Bone marrow (tissue), 2 donors: ENCODE results near the gene PCDHA8.
"Not testable (repeated sequence)": the region's sequence is repeated elsewhere in the genome, so short reads cannot be mapped to it uniquely, and the experiment has no call there.

Experiments
- DNase-seq, 2 donors: peaks; one replicate each; lab custom pipeline; 2025; lab: John Stamatoyannopoulos, UW

The PCDHA8 gene

DNA sequence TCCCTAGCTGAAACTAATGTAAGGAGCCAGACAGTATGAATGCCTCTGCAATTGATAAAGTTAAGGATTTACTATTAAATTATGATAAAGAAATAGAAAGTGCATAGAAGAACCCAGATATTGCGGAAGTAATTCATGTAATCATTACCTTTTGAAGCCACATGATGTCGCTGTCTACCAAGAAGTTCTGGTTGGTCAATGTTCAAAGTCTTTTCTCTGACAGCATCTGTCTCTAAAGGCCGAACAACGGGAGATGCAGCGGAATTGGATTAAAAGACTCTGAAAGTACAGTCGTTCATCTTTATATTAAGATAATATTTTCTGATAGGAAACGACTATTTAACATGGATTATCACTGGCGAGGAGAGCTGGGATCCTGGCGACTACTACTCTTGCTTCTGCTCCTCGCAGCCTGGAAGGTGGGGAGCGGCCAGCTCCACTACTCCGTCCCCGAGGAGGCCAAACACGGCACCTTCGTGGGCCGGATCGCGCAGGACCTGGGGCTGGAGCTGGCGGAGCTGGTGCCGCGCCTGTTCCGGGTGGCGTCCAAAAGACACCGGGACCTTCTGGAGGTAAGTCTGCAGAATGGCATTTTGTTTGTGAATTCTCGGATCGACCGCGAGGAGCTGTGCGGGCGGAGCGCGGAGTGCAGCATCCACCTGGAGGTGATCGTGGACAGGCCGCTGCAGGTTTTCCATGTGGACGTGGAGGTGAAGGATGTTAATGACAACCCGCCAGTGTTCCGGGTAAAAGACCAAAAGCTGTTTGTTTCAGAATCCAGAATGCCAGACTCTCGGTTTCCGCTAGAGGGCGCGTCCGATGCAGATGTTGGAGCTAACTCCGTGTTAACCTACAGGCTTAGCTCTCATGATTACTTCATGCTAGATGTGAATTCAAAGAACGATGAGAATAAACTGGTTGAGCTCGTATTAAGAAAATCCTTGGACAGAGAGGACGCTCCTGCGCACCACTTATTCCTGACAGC lies at the start of gene PCDHA8:
Gene PCDHA8, plus strand, starts transcription at position 210 of the 985 bp plus-strand sequence. Its CDS starts 135 bp downstream, at position 345.
- DNase-seq, result no peak

DNA sequence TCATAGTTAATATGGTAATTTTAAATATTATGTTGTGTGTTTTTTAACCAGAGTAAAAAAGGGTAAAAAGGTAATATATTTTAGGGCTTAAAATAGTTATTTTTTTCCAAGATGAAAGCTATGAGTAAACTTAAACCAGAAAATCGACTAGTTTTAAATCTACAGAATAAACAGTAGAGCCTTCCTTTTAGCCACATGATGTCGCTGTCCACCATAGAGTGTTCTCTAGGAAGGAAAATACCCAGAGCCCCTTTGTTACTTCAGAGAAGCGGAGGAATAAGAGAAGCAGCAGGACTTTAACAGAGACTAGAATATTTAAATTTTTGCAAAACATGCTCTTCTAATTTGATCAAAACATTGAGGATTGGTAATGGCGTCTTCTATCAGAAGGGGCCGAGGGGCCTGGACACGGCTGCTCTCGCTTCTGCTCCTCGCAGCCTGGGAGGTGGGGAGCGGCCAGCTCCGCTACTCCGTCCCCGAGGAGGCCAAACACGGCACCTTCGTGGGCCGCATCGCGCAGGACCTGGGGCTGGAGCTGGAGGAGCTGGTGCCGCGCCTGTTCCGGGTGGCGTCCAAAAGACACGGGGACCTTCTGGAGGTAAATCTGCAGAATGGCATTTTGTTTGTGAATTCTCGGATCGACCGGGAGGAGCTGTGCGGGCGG lies 46.3 kb upstream of the PCDHA8 start, which contains the start of gene PCDHA2:
Gene PCDHA2, plus strand, starts transcription at position 258 of the 664 bp plus-strand sequence.
- no peak for DNase-seq

DNA sequence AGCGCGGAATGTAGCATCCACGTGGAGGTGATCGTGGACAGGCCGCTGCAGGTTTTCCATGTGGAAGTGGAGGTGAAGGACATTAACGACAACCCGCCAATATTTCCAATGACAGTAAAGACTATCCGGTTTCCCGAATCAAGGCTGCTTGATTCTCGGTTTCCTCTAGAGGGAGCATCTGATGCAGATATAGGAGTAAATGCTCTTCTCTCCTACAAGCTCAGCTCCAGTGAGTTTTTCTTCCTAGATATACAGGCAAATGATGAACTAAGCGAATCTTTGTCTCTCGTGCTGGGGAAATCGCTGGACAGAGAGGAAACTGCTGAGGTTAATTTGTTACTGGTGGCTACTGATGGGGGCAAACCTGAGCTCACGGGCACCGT lies 45.7 kb upstream of the PCDHA8 start:
- no peak for DNase-seq

DNA sequence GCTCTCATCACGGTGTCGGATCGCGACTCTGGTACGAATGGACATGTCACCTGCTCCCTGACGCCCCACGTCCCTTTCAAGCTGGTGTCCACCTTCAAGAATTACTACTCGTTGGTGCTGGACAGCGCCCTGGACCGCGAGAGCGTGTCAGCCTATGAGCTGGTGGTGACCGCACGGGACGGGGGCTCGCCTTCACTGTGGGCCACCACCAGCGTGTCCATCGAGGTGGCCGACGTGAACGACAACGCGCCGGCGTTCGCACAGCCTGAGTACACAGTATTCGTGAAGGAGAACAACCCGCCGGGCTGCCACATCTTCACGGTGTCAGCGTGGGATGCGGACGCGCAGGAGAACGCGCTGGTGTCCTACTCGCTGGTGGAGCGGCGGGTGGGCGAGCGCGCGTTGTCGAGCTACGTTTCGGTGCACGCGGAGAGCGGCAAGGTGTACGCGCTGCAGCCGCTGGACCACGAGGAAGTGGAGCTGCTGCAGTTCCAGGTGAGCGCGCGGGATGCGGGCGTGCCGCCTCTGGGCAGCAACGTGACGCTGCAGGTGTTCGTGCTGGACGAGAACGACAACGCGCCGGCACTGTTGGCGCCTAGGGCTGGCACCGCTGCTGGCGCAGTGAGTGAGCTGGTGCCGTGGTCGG lies 44.8 kb upstream of the PCDHA8 start:
- DNase-seq, result not testable (repeated sequence)

DNA sequence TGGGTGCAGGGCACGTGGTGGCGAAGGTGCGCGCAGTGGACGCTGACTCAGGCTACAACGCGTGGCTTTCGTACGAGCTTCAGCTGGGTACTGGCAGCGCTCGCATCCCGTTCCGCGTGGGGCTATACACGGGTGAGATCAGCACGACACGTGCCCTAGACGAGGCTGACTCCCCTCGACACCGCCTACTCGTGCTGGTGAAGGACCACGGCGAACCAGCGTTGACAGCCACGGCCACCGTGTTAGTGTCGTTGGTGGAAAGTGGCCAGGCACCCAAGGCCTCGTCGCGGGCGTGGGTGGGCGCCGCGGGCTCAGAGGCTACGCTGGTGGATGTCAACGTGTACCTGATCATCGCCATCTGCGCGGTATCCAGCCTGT lies 44.3 kb upstream of the PCDHA8 start:
- no peak for DNase-seq

- no peak for DNase-seq
These were observed 40.0 kb upstream of the PCDHA8 start, which contains the start of gene PCDHA3 for GRCh38 chr5:140800816-140801493. PCDHA3 (plus strand) TSS chr5:140801057.

GRCh38 chr5:140801494-140801841 lies 39.5 kb upstream of the PCDHA8 start:
- no peak for DNase-seq

- DNase-seq, result not testable (repeated sequence)
These were observed 38.6 kb upstream of the PCDHA8 start for GRCh38 chr5:140802381-140802780.

- DNase-seq, result no peak
These were observed 38.2 kb upstream of the PCDHA8 start for GRCh38 chr5:140802781-140803271.

- DNase-seq, result no peak
These were observed 33.9 kb upstream of the PCDHA8 start, which contains the start of gene PCDHA4 for GRCh38 chr5:140806834-140807775. PCDHA4 (plus strand) TSS chr5:140807068.

DNA sequence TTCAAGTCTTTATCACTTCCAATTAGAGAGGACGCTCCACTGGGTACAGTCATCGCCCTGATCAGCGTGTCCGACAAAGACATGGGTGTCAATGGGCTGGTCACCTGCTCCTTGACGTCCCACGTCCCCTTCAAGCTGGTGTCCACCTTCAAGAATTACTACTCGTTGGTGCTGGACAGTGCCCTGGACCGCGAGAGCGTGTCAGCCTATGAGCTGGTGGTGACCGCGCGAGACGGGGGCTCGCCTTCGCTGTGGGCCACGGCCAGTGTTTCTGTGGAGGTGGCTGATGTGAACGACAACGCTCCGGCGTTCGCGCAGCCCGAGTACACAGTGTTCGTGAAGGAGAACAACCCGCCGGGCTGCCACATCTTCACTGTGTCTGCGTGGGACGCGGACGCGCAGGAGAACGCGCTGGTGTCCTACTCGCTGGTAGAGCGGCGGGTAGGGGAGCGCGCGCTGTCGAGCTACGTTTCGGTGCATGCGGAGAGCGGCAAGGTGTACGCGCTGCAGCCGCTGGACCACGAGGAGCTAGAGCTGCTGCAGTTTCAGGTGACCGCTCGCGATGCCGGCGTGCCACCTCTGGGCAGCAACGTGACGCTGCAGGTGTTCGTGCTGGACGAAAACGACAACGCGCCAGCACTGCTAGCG lies 32.6 kb upstream of the PCDHA8 start:
- DNase-seq, result not testable (repeated sequence)

DNA sequence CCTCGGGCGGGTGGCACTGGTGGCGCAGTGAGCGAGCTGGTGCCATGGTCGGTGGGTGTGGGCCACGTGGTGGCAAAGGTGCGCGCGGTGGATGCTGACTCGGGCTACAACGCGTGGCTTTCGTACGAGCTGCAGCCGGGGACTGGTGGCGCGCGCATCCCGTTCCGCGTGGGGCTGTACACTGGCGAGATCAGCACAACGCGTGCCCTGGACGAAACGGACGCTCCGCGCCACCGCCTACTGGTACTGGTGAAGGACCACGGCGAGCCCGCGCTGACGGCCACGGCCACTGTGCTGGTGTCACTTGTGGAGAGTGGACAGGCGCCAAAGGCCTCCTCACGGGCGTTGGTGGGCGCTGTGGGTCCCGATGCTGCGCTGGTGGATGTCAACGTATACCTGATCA lies 32.1 kb upstream of the PCDHA8 start:
- DNase-seq, result no peak

DNA sequence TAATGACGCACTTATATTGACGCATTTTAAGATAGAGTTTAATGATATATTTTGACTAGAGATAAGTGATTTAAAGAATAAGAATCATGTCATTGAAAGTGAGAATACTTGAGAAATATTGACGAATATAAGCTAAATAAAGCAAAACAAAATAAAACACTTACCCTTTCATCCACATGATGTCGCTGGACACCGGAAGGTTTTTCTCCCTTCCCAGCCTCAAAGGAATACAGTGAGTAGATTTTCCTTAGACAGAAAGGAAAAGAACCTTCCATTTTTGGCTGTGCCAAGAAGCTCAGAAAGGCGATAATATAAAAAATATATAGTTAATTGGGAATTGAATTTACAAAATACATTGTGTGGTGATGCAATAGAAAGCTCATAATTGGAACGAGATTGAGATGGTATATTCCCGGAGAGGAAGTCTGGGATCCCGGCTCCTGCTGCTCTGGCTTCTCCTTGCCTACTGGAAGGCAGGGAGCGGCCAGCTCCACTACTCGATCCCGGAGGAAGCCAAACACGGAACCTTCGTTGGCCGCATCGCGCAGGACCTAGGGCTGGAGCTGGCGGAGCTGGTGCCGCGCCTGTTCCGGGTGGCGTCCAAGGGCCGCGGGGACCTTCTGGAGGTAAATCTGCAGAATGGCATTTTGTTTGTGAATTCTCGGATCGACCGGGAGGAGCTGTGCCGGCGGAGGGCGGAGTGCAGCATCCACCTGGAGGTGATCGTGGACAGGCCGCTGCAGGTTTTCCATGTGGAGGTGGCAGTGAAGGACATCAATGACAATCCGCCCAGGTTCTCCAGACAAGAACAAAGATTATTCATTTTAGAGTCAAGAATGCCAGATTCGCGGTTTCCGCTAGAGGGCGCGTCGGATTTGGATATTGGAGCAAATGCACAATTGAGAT lies 19.4 kb upstream of the PCDHA8 start, which contains the start of gene PCDHA5:
Gene PCDHA5, plus strand, starts transcription at position 239 of the 906 bp plus-strand sequence.
- no peak for DNase-seq

DNA sequence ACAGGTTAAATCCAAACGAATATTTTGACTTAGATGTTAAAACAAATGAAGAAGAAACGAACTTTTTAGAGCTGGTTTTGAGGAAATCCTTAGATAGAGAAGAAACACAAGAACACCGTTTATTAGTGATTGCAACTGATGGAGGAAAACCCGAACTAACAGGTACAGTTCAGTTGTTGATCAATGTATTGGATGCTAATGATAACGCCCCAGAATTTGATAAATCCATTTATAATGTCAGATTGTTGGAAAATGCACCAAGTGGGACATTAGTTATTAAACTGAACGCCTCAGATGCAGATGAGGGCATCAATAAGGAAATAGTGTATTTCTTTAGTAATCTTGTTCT lies 18.7 kb upstream of the PCDHA8 start:
- no peak for DNase-seq

DNA sequence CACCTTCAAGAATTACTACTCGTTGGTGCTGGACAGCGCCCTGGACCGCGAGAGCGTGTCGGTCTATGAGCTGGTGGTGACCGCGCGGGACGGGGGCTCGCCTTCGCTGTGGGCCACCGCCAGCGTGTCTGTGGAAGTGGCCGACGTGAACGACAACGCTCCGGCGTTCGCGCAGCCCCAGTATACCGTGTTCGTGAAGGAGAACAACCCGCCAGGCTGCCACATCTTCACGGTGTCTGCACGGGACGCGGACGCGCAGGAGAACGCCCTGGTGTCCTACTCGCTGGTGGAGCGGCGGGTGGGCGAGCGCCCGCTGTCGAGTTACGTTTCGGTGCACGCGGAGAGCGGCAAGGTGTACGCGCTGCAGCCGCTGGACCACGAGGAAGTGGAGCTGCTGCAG lies 18.0 kb upstream of the PCDHA8 start:
- DNase-seq, result not testable (repeated sequence)

DNA sequence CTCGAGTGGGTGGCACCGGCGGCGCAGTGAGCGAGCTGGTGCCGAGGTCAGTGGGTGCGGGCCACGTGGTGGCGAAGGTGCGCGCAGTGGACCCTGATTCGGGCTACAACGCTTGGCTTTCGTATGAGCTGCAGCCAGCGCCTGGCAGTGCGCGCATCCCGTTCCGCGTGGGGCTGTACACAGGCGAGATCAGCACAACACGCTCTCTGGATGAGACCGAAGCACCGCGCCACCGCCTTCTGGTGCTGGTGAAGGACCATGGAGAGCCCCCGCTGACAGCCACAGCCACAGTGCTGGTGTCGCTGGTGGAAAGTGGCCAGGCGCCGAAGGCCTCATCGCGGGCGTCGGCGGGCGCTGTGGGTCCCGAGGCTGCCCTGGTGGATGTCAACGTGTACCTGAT lies 17.5 kb upstream of the PCDHA8 start:
- DNase-seq, result no peak

DNA sequence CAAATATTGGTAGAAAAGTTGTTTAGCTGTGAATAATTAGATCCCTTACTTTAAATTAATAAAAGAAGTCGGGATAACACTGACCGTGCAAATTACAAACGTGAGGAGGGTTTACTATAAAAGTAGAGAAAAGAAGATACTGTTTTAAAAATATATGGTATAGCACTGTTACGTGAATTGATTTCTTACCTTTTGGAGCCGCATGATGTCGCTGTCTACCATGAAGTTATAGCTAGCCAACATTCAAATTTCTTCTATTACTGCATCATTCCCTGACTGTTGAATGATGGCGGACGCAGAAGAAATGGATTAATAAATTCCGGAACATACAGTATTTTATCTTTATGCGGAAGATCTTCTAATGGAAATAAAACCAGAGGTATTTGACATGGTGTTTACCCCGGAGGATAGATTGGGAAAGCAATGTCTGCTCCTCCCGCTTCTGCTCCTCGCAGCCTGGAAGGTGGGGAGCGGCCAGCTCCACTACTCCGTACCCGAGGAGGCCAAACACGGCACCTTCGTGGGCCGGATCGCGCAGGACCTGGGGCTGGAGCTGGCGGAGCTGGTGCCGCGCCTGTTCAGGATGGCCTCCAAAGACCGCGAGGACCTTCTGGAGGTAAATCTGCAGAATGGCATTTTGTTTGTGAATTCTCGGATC lies 13.2 kb upstream of the PCDHA8 start, which contains the start of gene PCDHA6:
Gene PCDHA6, plus strand, starts transcription at position 257 of the 658 bp plus-strand sequence. Its CDS starts 132 bp downstream, at position 389.
- DNase-seq, result no peak

DNA sequence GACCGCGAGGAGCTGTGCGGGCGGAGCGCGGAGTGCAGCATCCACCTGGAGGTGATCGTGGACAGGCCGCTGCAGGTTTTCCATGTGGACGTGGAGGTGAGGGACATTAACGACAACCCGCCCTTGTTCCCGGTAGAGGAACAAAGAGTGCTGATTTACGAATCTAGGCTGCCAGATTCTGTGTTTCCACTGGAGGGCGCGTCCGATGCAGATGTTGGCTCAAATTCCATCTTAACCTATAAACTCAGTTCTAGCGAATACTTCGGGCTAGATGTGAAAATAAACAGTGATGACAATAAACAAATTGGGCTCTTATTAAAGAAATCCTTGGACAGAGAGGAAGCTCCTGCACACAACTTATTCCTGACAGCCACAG lies 12.6 kb upstream of the PCDHA8 start:
- DNase-seq, result no peak
